GM13976 (cell line): Measurements from ENCODE around the gene WDSUB1.

ENCODE experiments used
- DNase-seq: peaks from one replicate; pipeline ENCODE4 v3.0.0; 2012; ENCODE audit warnings: low spot score
- in situ Hi-C: fragments of 300-500 bp; cut with MboI; formaldehyde crosslinking; loops from one replicate; pipeline ENCODE4 v1.12.0; 2022; ENCODE audit warnings: low sequenced_read_pairs, mixed read lengths, inconsistent platforms; ENCODE audit not compliant: unreplicated experiment
- TF ChIP-seq, protein P1 (sequence below): IDR thresholded peaks from 2 replicates; pipeline ENCODE4 v1.5.1; 2012; ENCODE audit warnings: borderline replicate concordance, mild to moderate bottlenecking; ENCODE audit not compliant: insufficient read depth; ENCODE audit errors: extremely low read depth, missing control alignments, control extremely low read depth

WDSUB1 gene

DNA sequence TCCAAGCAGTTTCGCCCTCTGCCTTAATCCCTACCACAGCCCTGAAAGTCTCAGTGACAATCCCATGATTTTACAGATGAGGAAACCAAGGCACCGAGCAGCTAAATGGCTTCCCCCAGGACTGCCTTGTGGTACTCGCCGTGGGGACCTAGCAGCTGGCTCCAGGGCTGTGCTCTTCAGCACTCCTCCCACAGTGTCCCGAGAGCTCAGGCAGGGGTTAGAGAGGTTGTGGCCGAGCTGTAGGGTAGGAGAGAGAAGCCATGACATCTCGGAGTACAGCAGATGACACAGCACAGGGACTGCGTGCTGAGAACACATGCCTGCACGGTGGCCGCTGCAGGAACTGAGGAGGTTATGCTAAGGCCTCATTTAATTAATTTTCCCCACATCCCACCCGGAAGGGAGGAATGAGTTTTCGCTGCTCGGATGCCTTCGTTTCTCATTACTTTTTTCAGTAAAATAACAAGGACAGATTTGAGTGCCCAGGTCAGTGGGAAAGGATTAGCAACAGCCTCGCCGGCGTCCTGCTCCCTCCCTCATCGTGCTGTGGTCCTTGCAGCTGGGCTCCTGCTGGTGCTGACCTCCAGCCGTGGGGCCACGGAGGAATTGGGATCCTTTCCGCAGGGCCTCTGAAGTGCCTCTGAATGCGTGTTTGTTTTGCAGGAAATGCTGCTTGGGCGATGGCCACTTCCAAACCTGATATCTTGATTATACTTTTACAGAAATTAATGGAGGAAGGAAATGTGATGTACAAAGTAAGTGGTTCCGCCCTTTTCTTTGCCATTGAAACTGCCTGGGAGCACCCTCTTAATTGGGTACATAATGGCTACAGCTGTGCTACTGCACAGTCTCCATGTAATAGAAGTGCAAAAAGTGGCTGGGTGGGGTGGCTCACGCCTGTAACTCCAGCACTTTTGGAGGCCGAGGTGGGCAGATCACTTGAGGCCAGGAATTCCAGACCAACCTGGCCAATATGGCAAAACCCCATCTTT, 61.2 kb downstream of the WDSUB1 start:
- DNase-seq: no peak
- TF ChIP-seq, protein P1, sequence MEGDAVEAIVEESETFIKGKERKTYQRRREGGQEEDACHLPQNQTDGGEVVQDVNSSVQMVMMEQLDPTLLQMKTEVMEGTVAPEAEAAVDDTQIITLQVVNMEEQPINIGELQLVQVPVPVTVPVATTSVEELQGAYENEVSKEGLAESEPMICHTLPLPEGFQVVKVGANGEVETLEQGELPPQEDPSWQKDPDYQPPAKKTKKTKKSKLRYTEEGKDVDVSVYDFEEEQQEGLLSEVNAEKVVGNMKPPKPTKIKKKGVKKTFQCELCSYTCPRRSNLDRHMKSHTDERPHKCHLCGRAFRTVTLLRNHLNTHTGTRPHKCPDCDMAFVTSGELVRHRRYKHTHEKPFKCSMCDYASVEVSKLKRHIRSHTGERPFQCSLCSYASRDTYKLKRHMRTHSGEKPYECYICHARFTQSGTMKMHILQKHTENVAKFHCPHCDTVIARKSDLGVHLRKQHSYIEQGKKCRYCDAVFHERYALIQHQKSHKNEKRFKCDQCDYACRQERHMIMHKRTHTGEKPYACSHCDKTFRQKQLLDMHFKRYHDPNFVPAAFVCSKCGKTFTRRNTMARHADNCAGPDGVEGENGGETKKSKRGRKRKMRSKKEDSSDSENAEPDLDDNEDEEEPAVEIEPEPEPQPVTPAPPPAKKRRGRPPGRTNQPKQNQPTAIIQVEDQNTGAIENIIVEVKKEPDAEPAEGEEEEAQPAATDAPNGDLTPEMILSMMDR: no peak

DNA sequence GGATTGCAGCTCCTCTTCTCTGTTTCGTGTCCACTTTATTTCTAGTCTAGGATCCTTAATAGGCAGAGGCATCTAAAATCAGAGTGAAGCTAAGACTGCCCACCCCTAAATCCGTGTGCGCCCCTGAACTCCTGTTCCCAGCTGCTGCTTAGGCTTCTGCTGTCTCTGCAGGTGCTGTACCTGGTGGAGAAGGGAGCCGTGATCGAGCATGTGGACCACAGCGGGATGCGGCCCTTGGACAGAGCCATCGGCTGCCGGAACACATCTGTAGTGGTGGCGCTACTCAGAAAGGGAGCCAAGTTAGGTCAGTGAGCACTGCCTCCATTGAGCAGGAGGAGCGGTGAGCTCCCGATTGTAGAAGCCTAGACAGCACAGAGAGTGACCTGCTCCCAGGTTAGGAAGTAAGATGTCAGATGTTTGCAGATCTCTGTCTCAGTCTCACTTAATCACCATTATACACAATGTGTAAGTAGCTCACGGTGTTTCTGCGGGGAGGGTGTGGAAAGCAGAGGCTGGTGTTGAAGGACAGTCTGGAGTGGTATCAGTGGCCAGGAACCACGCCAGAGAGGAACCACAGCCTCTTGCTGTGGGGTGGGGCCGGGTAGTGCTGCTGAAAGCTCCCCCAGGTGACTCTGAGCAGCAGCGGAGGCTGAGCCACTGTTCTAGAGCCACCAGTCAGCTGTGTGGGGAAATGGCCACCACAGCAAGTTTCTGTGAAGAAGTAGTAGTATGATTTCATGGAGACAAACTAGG, 62.3 kb downstream of the WDSUB1 start:
- in situ Hi-C loops: no loop called here
- TF ChIP-seq, protein P1: no peak
- no peak for DNase-seq

More for the DNA sequence above, 61.2 kb downstream of the WDSUB1 start:
- in situ Hi-C loops: no loop called here

DNA sequence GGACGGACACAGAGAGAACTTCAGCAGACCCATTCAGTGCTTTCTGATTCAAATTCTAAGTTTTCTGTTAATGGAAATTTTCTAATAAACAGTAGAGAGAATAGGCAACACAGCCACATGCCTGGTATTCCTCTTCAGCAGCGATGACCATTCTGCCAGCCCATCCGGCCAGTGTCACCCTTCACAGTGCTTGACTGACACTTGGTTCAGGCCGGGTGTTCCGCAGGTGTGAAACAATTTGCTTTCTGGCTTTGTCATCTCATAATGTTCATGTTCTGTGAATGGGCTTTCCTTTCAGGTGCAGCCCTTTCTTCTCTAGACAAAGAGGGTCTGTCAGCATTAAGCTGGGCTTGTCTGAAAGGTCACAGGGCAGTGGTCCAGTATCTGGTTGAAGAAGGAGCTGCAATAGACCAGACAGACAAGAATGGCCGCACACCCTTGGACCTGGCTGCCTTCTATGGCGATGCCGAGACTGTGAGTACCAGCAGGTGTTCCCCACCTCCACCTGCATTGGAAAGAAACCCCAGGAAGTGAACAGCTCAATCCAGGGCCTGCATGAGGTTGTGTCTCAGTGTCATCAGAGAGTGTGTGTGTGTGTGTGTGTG, 67.0 kb downstream of the WDSUB1 start:
- in situ Hi-C loops: no loop called here
- DNase-seq: no peak
- TF ChIP-seq, protein P1: no peak

DNA sequence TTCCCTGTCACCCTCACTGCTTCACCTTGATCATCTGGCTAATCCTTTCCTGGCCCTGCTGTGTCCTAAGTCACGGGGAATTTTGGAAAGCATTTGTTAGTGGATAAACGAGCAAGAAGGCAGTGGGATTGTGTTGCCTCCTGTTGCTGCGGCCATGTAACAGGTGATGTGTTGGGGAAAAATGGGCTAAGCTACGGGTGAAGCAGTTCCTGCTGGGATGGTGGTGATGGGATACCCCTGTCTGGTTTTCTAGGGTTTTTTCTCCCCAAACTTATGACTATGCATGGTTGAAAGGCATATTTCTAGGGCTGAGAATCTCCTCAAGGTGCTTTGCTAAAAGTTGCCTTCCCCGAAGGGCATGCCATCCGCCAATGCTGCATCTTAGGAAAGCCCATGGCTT, 68.1 kb downstream of the WDSUB1 start:
- in situ Hi-C loops: no loop called here
- no peak for DNase-seq
- TF ChIP-seq, protein P1: no peak

DNA sequence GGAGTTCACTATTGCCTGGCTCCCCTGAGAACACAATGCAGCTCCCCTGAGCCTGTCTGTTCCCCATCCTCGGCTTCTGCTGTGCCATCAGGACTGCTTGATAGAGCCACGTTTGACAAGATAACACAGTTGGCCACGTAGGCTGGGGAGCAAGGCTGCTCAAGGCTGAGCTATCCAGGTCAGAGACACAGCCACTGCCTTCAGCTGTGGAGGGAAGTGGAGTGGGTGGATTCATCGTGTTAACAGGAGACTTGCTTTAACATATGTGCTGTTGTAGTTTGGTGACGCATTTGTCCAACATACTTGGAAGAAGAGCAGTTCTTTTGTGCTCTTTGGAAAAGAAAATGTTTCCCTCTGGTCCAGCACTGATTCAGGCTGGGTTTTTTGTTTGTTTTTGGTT, 68.8 kb downstream of the WDSUB1 start:
- in situ Hi-C loops: no loop called here
- TF ChIP-seq, protein P1: no peak
- DNase-seq: no peak

DNA sequence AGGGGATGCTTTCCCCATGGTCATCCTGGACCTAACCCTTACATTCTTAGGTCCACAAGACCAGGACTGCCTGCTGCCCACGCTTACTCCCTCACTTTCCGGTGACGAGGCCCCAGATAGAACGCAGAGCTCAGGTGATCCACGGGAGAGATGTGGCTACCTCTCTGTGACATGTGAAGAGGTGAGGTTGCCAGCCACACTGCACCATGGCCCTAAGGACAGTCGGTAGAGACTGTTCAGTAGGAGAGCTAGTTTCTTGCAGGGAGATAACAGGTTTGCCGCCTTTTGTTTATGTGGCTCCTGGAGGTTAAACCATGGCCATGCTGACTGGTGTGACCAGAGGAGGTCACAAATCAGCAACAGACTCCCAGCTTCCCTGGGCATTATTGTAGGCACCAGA, 71.4 kb downstream of the WDSUB1 start:
- TF ChIP-seq, protein P1: no peak
- in situ Hi-C loops: no loop called here
- no peak for DNase-seq
